NCI-H1694 treated with DMSO at 0.1 percent for 48 hours (cell line): ENCODE data around the gene POLR3G.

Source experiments
- DNase-seq: peaks from one replicate; lab custom pipeline; 2025; lab: John Stamatoyannopoulos, UW

POLR3G gene

DNA sequence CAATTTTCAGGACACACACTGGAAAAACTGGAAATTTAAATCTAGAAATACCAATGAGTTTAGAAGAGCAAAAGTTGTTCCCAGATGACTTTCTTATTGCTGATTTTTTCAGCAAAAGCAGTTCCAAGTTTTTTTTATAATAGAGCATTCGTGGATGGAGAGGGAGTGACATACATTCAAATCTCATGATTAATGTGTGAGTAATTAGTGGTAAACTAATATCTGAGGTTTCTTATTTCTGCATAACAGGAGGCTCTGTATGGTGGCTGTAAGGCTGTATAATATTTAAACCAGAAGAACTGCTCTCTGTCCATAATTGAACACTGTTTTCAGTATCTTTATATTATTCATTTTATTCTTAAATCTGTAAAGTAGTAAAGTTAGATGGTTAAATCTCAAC lies 28.9 kb downstream of the POLR3G start:
- no peak for DNase-seq

GRCh38 chr5:90504743-90505142 lies 30.1 kb downstream of the POLR3G start:
- no peak for DNase-seq

GRCh38 chr5:90506221-90506620 lies 31.6 kb downstream of the POLR3G start:
- DNase-seq: no peak

DNA sequence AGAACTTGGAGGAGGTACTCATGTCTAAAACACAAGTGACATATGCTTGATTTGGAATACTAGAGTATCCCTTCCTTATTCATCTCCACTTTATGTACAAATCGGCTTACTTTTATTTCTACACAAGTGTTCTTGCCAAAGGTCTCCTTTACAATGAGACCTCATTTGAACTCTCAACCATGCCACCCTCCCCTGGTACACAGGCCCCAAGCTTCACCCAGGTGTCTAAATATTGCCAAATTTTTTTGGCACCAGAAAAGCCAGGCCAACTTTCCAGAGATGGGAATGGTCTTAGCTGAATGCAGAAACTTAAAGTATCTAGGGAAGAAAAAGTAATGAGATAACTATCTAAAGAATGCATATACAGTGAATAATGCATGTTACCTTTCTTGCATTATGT lies 35.8 kb downstream of the POLR3G start:
- no peak for DNase-seq

GRCh38 chr5:90514520-90514919 lies 39.9 kb downstream of the POLR3G start:
- DNase-seq: no peak

- DNase-seq: no peak
Measured at GRCh38 chr5:90518661-90519060, 44.0 kb downstream of the POLR3G start.

- DNase-seq: no peak
Measured at GRCh38 chr5:90519081-90519480, 44.4 kb downstream of the POLR3G start.

- DNase-seq: no peak
Measured at GRCh38 chr5:90528601-90529193, 54.0 kb downstream of the POLR3G start.

DNA sequence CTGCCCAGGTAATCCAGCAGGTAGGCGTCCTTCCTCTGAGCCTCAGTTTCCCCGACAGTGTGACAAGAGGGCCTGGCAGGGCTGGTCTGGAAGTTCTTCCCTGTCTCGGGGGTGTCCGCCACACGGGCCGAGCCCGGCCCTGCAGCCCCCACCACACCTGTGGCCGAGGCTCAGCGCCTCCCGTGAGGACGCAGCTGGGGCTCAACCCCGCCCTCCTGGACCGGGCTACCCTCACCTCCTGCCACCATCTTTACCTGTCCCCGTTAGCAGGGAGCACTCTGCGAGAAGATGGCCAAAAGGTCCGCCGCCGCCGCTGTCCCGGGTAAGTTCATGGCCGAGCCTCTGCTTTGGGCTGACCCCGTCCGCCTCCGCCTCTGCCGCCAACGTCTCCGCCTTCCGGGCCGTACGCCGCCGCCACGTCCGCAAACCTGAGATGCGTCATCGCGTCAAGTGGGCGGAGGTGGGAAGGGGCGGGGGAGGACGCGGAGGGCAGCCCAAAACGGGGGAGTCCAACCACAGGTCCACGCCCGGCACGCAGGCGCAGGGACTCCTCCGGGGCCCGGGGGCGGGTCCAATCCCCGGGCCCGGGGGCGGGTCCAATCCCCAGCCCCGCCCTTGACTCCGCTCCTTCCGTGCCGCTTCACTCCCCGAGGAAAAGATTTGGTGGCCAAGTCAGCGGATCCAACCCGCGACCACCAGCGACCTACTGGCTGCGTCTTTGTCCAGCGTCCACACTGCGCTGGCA lies 54.7 kb downstream of the POLR3G start, which contains the start of gene LYSMD3:
Gene LYSMD3 (minus strand): TSS at position 391 of the 745 bp plus-strand sequence. CDS start 4,295 bp downstream, outside the sequence.
- peak; percentile 73 for DNase-seq

GRCh38 chr5:90529939-90530677 lies 55.4 kb downstream of the POLR3G start:
- DNase-seq: peak; percentile 52

DNA sequence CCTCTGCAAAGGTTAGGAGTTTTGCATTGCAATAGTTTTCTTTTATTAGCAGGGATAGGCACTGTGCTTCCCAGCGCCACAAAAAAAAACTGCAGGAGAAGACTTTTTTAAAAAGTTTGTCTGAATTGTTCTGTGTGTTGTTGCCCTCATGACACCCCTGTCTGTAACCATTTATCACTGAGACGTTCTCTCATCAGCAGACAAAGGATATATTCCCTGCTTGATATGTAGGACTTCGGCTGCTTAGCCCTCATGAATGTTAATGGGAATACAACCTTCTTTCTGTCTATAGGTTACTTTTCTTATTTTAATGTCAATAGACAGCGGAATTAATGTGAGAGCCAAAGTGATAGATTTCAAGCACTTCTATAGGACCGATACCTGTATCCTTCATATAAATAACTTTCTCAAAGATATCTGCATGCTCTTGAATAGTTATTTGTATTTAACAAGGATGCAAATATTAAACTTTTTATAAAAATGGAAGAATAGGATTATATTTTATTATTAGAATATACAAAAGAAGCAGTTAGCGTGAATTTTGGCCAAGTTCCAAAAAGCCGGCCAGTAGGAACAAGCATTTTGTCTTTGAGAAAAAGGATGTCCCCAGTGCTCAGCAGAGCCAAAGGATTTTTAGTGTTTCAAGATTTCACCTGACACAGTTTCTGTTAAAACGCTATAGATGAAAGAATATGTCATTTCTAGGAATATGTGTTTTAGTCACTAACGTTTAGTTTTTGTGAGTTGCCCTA lies 56.2 kb downstream of the POLR3G start:
- no peak for DNase-seq

GRCh38 chr5:90533794-90534193 lies 59.1 kb downstream of the POLR3G start:
- no peak for DNase-seq

DNA sequence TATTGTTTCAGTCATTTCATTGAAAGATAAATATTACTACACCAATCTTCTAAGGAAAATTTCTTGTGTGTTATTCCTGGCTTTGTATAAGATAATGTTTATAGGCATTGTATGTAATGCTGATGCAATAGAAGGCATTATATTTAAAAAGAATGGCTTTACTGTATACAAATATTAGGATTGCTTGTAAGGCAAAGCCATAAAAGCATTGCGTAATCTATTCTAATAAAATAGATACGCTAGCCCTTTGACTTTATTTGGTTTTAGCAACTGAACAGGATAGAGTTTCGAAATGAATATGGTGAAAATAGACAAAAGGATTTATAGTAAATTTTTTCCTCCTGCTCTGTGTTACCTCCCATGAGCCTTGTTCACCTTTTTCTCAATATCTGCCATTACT lies 60.3 kb downstream of the POLR3G start:
- no peak for DNase-seq

DNA sequence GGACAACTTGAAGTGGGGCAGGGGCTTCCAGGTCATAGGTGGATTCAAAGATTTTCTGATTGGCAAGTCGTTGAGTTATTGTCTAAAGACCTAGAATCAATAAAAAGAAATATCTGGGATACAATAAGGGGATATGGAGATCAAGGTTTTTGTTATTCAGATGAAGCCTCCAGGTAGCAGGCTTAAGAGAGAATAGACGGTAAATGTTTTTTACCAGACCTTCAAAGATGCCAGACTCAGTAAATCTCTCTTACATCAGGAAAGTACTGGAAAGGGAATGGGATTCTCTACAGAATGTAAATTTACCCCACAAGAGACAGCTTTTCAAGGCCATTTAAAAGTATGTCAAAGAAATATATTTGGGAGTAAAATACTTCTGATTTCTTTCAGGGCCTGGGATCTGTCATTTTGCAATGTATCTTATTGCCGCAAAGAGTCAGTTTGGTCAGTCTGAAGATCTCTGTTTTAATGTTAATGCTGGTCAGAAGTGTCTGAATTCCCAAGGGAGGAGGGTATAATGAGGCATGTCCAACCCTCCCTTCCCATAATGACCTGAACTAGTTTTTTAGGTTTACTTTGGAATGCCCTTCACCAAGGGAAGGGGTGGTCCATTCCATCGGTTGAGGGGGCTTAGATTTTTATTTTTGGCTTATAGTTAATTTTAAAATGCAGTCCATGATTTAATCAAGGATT lies 68.3 kb downstream of the POLR3G start:
- DNase-seq: no peak

- no peak for DNase-seq
Measured at GRCh38 chr5:90545511-90545910, 70.8 kb downstream of the POLR3G start.

DNA sequence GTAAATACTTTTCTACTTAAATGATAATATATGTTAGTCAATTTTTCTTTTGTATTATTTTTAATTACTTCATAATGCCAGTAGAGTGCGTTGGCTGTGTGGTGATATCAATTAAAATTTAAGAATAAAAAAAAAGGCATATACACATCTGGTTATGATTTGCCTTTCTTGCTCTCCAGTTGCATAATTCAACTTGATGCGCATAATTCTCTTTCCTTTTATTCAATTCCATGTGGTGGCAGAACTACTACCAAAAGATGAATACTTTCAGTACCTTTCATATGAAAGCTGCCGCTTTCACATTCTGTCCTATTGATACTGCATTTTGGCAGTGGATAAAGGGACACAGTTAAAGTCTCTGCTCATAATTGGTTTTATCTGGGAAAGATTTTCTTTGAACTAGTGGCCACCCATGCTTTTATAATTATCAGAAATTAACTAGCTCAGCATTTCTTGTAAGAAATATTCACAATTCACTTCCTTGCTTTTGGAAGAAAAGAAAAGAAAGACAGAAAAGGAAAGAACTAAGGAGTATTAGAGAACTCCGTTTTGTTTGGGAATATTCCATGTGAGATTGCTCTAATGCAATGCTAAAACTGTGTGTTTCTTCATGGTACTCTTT lies 71.7 kb downstream of the POLR3G start:
- DNase-seq: no peak

- no peak for DNase-seq
Measured at GRCh38 chr5:90547072-90547536, 72.4 kb downstream of the POLR3G start.

- DNase-seq: no peak
Measured at GRCh38 chr5:90548069-90548593, 73.5 kb downstream of the POLR3G start.

DNA sequence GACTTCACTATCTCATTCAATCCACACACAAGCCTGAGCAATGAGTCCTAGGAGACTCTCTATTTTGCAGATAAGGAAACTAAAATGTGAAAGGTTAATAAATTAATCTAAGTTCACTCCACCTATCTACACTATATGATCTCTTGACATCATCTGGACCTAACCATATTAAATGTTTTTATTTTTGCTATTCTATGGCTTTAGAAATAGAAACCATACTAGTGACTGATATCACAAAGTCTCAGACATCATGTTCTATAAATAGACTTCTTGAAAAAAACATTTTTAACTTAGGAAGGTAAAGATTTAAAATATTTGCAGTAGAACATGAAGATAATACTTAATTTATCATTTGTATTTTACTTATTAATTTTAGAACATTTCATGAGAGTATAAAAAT lies 74.6 kb downstream of the POLR3G start:
- DNase-seq: no peak

- DNase-seq: no peak
Measured at GRCh38 chr5:90549729-90550275, 75.1 kb downstream of the POLR3G start.

DNA sequence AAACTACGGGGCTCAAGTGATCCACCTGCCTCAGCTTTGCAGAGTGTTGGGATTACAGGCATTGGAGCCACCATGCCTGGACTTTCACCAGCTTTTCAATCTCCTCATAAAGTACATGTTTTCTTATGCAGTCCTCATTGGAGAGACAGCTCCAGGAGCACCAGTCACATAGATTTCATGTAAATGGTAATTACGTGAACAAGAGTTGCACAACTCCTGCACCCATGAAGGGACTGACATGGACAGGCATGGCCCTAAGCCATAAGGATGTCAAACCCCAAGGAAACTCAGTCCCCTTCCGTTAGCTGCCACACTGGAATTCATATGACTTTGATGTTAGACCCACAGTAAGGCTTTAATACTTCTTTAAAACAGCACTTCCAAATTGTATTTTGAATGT lies 76.3 kb downstream of the POLR3G start:
- no peak for DNase-seq
